PC-9 (cell line): Measurements from ENCODE around the gene SKP2. TPM values are rescaled to one million over a fixed set of nuclear protein-coding genes. Genes with fewer than 3 reads are reported as not detected.

Source experiments
- BruUV-seq: library from RNA; stranded (reverse); fragments of 400-500 nt; replicated peaks from 2 replicates; lab custom pipeline; 2021; lab: Mats Ljungman, UMichigan
- CTCF ChIA-PET: fragments of 300-600 bp; sonication (Branson Sonifier 250); formaldehyde crosslinking; loops from one replicate; lab custom pipeline; 2022; ENCODE audit warnings: antibody characterized with exemption; lab: Charles Lee
- POLR2A ChIA-PET: fragments of 300-600 bp; sonication (Branson Sonifier 250); formaldehyde crosslinking; loops from one replicate; lab custom pipeline; 2022; ENCODE audit warnings: antibody characterized with exemption; ENCODE audit not compliant: unreplicated experiment; lab: Charles Lee
- DNase-seq, 2 experiments: peaks; one replicate each; pipeline versions ENCODE4 v3.0.0 to v3.0.0-alpha.2; 2015 to 2022; ENCODE audit warnings: mixed read lengths in 1 of 2
- H2AFZ ChIP-seq: fragments of 200-600 bp; sonication (generic); 2 replicates; pipeline ENCODE4 v1.8.1; 2017; ENCODE audit warnings: antibody characterized with exemption
- H3F3A ChIP-seq: fragments of 200-600 bp; sonication (generic); 2 replicates; pipeline ENCODE4 v1.8.1; 2017; ENCODE audit warnings: antibody characterized with exemption, mild to moderate bottlenecking, low read depth; ENCODE audit not compliant: insufficient read depth
- H3K27ac ChIP-seq: fragments of 200-600 bp; sonication (generic); 2 replicates; pipeline ENCODE4 v1.6.1; 2016; ENCODE audit warnings: mixed run types
- H3K27me3 ChIP-seq: fragments of 200-600 bp; sonication (generic); 2 replicates; pipeline ENCODE4 v1.6.1; 2016; ENCODE audit warnings: low read depth, mixed run types; ENCODE audit not compliant: insufficient read depth
- H3K36me3 ChIP-seq: fragments of 200-600 bp; sonication (generic); 2 replicates; pipeline ENCODE4 v1.6.1; 2016; ENCODE audit warnings: low read depth, mixed run types
- H3K4me1 ChIP-seq: fragments of 200-600 bp; sonication (generic); replicated peaks from 2 replicates; pipeline ENCODE4 v1.6.1; 2016; ENCODE audit warnings: mixed run types; ENCODE audit not compliant: insufficient read depth
- H3K4me2 ChIP-seq: fragments of 200-600 bp; sonication (generic); 2 replicates; pipeline ENCODE4 v1.6.1; 2017; ENCODE audit warnings: mixed run types
- H3K4me3 ChIP-seq: fragments of 200-600 bp; sonication (generic); 2 replicates; pipeline ENCODE4 v1.6.1; 2016; ENCODE audit warnings: mixed run types
- H3K79me2 ChIP-seq: fragments of 200-600 bp; sonication (generic); 2 replicates; pipeline ENCODE4 v1.6.1; 2017; ENCODE audit warnings: low read depth, mixed run types
- H3K9me2 ChIP-seq: fragments of 200-600 bp; sonication (generic); 2 replicates; pipeline ENCODE4 v1.8.1; 2017; ENCODE audit warnings: mild to moderate bottlenecking; ENCODE audit not compliant: insufficient read depth
- H3K9me3 ChIP-seq: fragments of 200-600 bp; sonication (generic); 2 replicates; pipeline ENCODE4 v1.8.1; 2016; ENCODE audit warnings: low read depth; ENCODE audit not compliant: insufficient read depth
- H4K20me1 ChIP-seq: fragments of 200-600 bp; sonication (generic); 2 replicates; pipeline ENCODE4 v1.8.1; 2017; ENCODE audit not compliant: insufficient read depth
- CTCF ChIP-seq: fragments of 200-600 bp; sonication (generic); conservative IDR thresholded peaks from 2 replicates; pipeline ENCODE4 v1.6.1; 2017; ENCODE audit warnings: mixed run types, antibody characterized with exemption, mild to moderate bottlenecking, moderate library complexity
- EZH2 ChIP-seq: fragments of 200-600 bp; sonication (generic); IDR thresholded peaks from 2 replicates; pipeline ENCODE4 v1.8.0; 2017; ENCODE audit warnings: antibody characterized with exemption, low read depth
- intact Hi-C: fragments of 100-400 bp; cut with micrococcal nuclease; formaldehyde crosslinking; loops from one replicate; pipeline ENCODE4 v1.10.0; 2022; ENCODE audit not compliant: unreplicated experiment
- total RNA-seq: library from RNA; stranded (reverse); gene quantifications from 2 replicates; pipeline ENCODE4 v1.2.3, GENCODE V29; 2021

SKP2 gene
- total RNA-seq, 1 experiment from 2014 or later, result 153 TPM

- Histone ChIP-seq H3F3A (no peaks in the 10 kb centered on the region), H3K36me3 (peaks cover 36% of the 10 kb centered on the region), H4K20me1 (no peaks in the 10 kb centered on the region), H3K9me3 (no peaks in the 10 kb centered on the region), H3K9me2 (no peaks in the 10 kb centered on the region), H3K4me1 (no peaks in the 10 kb centered on the region), H3K27ac (no peak overlapping the region), H3K4me3 (no peak overlapping the region), H3K27me3 (no peaks in the 10 kb centered on the region), H3K79me2 (no peaks in the 10 kb centered on the region; the same call in 1 of the 2 replicates), H2AFZ (no peak overlapping the region), H3K4me2 (no peak overlapping the region)
- BruUV-seq, result no TSS peak
- POLR2A ChIA-PET, result no interaction called here
- DNase-seq, result no peak
- intact Hi-C loops, result no loop called here
- TF ChIP-seq EZH2, result no peak
- no peak for TF ChIP-seq CTCF
- CTCF ChIA-PET, result no interaction called here
These were observed 11.0 kb downstream of the SKP2 start for GRCh38 chr5:36162810-36163486.

- POLR2A ChIA-PET, result no interaction called here
- no peaks in the 10 kb centered on the region for H3K4me1 ChIP-seq
These were observed 12.6 kb downstream of the SKP2 start for GRCh38 chr5:36164461-36164860.

GRCh38 chr5:36168737-36169136 lies 16.8 kb downstream of the SKP2 start:
- CTCF ChIA-PET, result interaction anchor here (0.6 kb wide), 1 partner anchor 8 kb away, joined by 8 read pairs; no protein-coding TSS in a partner anchor
- H2AFZ ChIP-seq, result no peak overlapping the region

More at GRCh38 chr5:36164461-36164860, 12.6 kb downstream of the SKP2 start:
- Histone ChIP-seq H3K79me2 (no peaks in the 10 kb centered on the region; the same call in 1 of the 2 replicates), H3K4me2 (no peak overlapping the region), H3K9me2 (no peaks in the 10 kb centered on the region), H4K20me1 (no peaks in the 10 kb centered on the region), H3F3A (no peaks in the 10 kb centered on the region), H3K4me3 (no peak overlapping the region), H2AFZ (no peak overlapping the region), H3K36me3 (peaks cover 42% of the 10 kb centered on the region), H3K27me3 (no peaks in the 10 kb centered on the region), H3K9me3 (no peaks in the 10 kb centered on the region), H3K27ac (no peak overlapping the region)
- CTCF ChIA-PET, result interaction anchor here (0.6 kb wide), 1 partner anchor 75 kb away, joined by 3 read pairs; no protein-coding TSS in a partner anchor
- BruUV-seq, result no TSS peak
- intact Hi-C loops, result no loop called here
- no peak for TF ChIP-seq CTCF
- TF ChIP-seq EZH2, result no peak
- no peak for DNase-seq

More at GRCh38 chr5:36168737-36169136, 16.8 kb downstream of the SKP2 start:
- H3F3A ChIP-seq, result no peaks in the 10 kb centered on the region
- peak overlapping the region; percentile 10 for H3K27ac ChIP-seq
- TF ChIP-seq CTCF (no peak), EZH2 (no peak)
- H3K9me3 ChIP-seq, result no peaks in the 10 kb centered on the region
- no peaks in the 10 kb centered on the region for H3K4me1 ChIP-seq
- H3K36me3 ChIP-seq, result peaks cover 58% of the 10 kb centered on the region
- peak in 1 of 2 experiments; percentile 83 for DNase-seq
- no peak overlapping the region for H3K4me3 ChIP-seq
- intact Hi-C loops, result no loop called here
- H3K9me2 ChIP-seq, result no peaks in the 10 kb centered on the region
- H3K79me2 ChIP-seq, result no peaks in the 10 kb centered on the region
- no TSS peak for BruUV-seq
- no peaks in the 10 kb centered on the region for H3K27me3 ChIP-seq
- H3K4me2 ChIP-seq, result no peak overlapping the region
- POLR2A ChIA-PET, result no interaction called here
- H4K20me1 ChIP-seq, result no peaks in the 10 kb centered on the region; the same call in 1 of the 2 replicates
